Smooth muscle cell of the coronary artery (primary cell): ENCODE data around the gene CD72. TPM values are rescaled to one million over a fixed set of nuclear protein-coding genes. Genes with fewer than 3 reads are reported as not detected.

Experiments used
- total RNA-seq: library from RNA; depleted of rRNA; stranded (reverse); fragments of >200 nt; gene quantifications from 2 replicates; pipeline ENCODE4 v1.2.3, GENCODE V29; 2014; ENCODE audit warnings: low replicate concordance

The CD72 gene, protein sequence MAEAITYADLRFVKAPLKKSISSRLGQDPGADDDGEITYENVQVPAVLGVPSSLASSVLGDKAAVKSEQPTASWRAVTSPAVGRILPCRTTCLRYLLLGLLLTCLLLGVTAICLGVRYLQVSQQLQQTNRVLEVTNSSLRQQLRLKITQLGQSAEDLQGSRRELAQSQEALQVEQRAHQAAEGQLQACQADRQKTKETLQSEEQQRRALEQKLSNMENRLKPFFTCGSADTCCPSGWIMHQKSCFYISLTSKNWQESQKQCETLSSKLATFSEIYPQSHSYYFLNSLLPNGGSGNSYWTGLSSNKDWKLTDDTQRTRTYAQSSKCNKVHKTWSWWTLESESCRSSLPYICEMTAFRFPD
- 0.30 and 3.5 TPM in 2 replicates for total RNA-seq

GRCh38 chr9:35618325-35618727 lies at the start of gene CD72:
TSS of gene CD72 (minus strand) at chr9:35618413. CDS start at chr9:35618303, 110 bp downstream.

GRCh38 chr9:35664531-35665470 lies 46.6 kb upstream of the CD72 start, which contains the start of gene ARHGEF39:
TSS of gene ARHGEF39 (minus strand) at chr9:35665195. CDS start at chr9:35665169, 26 bp downstream.

GRCh38 chr9:35658137-35658967 lies 40.1 kb upstream of the CD72 start, which contains the start of gene CCDC107:
TSS of gene CCDC107 (plus strand) at chr9:35658292. CDS start at chr9:35658380, 88 bp downstream.

GRCh38 chr9:35657546-35658136 lies 39.4 kb upstream of the CD72 start, which contains the start of gene RMRP:
TSS of gene RMRP (minus strand) at chr9:35658019.

DNA sequence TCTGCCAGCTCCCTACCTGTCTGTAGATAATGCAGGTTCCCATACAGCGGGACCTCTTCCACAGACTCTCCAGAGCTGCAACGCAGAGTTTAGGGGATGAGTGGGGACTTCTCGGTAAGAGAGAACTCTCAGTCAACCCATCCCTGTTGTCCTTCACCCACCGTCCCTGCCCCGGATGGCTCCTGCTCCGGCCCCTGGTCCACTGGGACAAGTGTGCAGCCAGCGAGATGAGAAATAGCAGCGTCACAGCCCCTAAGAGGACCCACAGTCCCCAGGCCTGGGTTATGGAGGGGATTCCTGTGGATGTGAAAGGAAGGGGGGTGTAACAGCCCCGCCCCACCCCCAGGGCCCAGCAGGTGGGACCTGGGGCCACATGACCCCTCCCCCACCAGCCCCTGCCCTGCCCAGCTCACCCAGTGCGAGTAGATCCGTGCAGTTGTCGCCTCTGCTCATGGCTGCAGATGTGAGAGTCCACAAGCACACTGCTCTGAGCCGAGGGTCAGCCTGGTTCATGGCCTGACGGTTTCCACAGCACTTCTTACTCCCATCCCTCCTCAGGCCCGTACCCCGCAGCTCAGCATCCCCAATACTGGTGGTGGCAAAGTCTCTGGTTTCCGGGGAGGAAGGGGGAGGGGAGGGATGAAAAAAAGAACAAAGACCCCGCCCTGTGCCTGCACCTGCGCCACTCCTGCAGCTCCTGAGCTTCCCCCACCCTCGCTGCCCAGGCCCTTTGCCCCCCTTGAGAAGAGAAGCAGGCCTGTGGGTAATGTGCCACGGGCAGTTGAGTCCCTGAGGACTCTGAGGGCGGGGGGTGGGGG lies 32.3 kb upstream of the CD72 start, which contains the start of gene SIT1:
SIT1 (minus strand) TSS at position 591 of the 818 bp plus-strand sequence; CDS start at position 513, 78 bp downstream.

GRCh38 chr9:35604578-35605350 lies 13.4 kb downstream of the CD72 start, which contains the start of gene TESK1:
TSS of gene TESK1 (plus strand) at chr9:35605262. CDS start at chr9:35605620, 358 bp downstream.

Other genes starting within 250 kb of the CD72 start
- 9.1 and 21.3 TPM in 2 replicates for gene RUSC2, start 128.3 kb downstream of the CD72 start, total RNA-seq
- 5.7 and 18.8 TPM in 2 replicates for gene TESK1, start 13.2 kb downstream of the CD72 start, total RNA-seq
- 0.12 and 0.15 TPM in 2 replicates for gene SIT1, start 32.5 kb upstream of the CD72 start, total RNA-seq
- gene RMRP, start 39.6 kb upstream of the CD72 start, total RNA-seq, result 21,628 and 54,922 TPM in 2 replicates
- 13.5 and 17.8 TPM in 2 replicates for gene CCDC107, start 39.9 kb upstream of the CD72 start, total RNA-seq
- gene ARHGEF39, start 46.8 kb upstream of the CD72 start, total RNA-seq, result 0.53 TPM in 1 of 2 replicates, not detected in the other
- 0.98 TPM in 1 of 2 replicates, not detected in the other for gene CA9, start 55.5 kb upstream of the CD72 start, total RNA-seq
- gene TPM2, start 71.5 kb upstream of the CD72 start, total RNA-seq, result 835 and 1,197 TPM in 2 replicates
- 309 and 372 TPM in 2 replicates for gene TLN1, start 113.8 kb upstream of the CD72 start, total RNA-seq
- gene CREB3, start 114.3 kb upstream of the CD72 start, total RNA-seq, result 28.4 and 66.7 TPM in 2 replicates
- 23.5 and 27.1 TPM in 2 replicates for gene GBA2, start 130.8 kb upstream of the CD72 start, total RNA-seq
- 8.3 and 11.0 TPM in 2 replicates for gene RGP1, start 130.9 kb upstream of the CD72 start, total RNA-seq
- not detected in 2 replicates for gene MSMP, start 135.9 kb upstream of the CD72 start, total RNA-seq
- gene NPR2, start 173.2 kb upstream of the CD72 start, total RNA-seq, result 18.7 and 19.5 TPM in 2 replicates
- 1.2 and 1.3 TPM in 2 replicates for gene SPAG8, start 193.8 kb upstream of the CD72 start, total RNA-seq
- gene HINT2, start 196.6 kb upstream of the CD72 start, total RNA-seq, result 11.3 and 37.8 TPM in 2 replicates
- not detected in 2 replicates for gene FAM221B, start 210.3 kb upstream of the CD72 start, total RNA-seq
- gene TMEM8B, start 210.8 kb upstream of the CD72 start, total RNA-seq, result 1.6 and 2.3 TPM in 2 replicates